B cell (primary cell): ENCODE results near the gene NAXD.

Experiments
- EZH2 ChIP-seq: IDR thresholded peaks from 2 replicates; pipeline ENCODE4 v1.6.1; 2012; ENCODE audit warnings: borderline replicate concordance, low read depth, mild to moderate bottlenecking, moderate library complexity, low read length; ENCODE audit not compliant: insufficient read depth, poor library complexity, severe bottlenecking
- TF ChIP-seq, protein P1 (sequence below): fragments of 200-600 bp; IDR thresholded peaks from one replicate; pipeline ENCODE4 v1.8.0; 2022; ENCODE audit warnings: antibody characterized with exemption, mild to moderate bottlenecking

GRCh38 chr13:110646442-110647364, 31.4 kb downstream of the NAXD start:
- TF ChIP-seq, protein P1, sequence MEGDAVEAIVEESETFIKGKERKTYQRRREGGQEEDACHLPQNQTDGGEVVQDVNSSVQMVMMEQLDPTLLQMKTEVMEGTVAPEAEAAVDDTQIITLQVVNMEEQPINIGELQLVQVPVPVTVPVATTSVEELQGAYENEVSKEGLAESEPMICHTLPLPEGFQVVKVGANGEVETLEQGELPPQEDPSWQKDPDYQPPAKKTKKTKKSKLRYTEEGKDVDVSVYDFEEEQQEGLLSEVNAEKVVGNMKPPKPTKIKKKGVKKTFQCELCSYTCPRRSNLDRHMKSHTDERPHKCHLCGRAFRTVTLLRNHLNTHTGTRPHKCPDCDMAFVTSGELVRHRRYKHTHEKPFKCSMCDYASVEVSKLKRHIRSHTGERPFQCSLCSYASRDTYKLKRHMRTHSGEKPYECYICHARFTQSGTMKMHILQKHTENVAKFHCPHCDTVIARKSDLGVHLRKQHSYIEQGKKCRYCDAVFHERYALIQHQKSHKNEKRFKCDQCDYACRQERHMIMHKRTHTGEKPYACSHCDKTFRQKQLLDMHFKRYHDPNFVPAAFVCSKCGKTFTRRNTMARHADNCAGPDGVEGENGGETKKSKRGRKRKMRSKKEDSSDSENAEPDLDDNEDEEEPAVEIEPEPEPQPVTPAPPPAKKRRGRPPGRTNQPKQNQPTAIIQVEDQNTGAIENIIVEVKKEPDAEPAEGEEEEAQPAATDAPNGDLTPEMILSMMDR = no peak
- no peak for TF ChIP-seq EZH2
